Fibroblast of gingiva (primary cell): ENCODE measurements around the gene MYO3B.
A peak's percentile ranks its signal among the peaks of the same experiment; 100 is the strongest.
"Not testable (repeated sequence)": the region's sequence is repeated elsewhere in the genome, so short reads cannot be mapped to it uniquely, and the experiment has no call there.

ENCODE experiments used
- DNase-seq: peaks from one replicate; pipeline ENCODE4 v3.0.0-alpha.2; 2011; ENCODE audit warnings: low read depth

MYO3B gene

GRCh38 chr2:170566138-170566537 is 388.2 kb downstream of the MYO3B start:
- DNase-seq: no peak

GRCh38 chr2:170567429-170567828 is 389.5 kb downstream of the MYO3B start:
- DNase-seq: no peak

DNA sequence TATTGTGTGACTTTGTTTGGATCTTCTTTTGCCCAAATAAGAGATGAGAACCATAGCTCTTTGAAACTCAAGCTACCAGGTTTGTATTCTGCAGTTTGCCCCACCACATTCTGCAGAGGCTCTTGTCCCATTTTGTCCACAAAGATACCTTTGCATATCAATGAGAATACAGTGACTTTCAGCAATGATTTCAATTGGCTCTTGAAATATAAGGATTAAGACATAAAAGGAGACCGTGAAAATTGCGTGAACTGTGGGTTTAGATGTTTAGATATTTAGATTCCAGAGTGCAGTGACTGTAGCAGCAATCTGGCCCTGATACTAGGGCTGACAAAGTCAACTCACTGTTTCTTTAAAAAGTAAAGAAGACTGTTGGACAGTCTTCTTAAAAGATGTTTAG is 390.6 kb downstream of the MYO3B start:
- DNase-seq: no peak

GRCh38 chr2:170571612-170572011 is 393.7 kb downstream of the MYO3B start:
- no peak for DNase-seq

- no peak for DNase-seq
Observed at GRCh38 chr2:170573671-170574070, 395.7 kb downstream of the MYO3B start.

DNA sequence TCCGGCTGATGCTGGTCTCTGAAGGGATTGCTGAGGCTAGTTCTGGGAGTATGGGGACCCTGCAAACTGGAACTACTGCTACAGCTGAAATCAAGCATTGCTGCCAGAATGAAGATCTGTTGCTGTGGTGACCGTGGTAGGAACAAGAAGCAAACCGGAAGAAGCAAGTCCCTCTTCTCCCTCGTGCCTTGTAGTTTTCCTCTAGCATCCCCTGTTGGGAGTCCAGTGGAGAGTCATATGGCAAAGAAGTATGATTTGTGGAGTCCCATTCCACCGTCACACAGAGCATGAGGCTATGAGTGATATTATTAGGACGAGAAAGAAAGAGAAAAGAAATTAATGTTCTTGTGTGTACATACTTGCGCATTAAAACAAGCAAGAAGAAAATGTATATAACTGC is 398.3 kb downstream of the MYO3B start:
- no peak for DNase-seq

- DNase-seq: no peak
Observed at GRCh38 chr2:170577356-170577755, 399.4 kb downstream of the MYO3B start.

DNA sequence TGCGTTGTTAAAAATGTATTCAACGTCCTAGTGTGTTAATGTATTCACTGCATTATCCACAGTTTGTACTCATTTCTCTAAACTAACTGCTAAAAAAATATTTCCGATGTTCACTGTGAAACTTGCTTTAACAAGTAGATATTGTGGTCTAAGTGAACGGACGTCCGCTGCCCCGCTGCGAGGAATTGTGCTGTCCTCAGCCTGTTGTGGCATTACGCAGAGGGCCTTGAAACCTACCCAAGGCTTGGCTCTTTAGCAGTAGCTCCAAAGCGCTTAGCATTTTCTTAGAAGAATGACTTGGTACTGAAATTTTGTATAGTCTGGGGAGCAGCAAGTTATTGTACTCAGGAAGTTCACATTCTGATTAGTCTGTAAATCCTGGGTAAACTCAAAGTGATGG is 400.7 kb downstream of the MYO3B start:
- DNase-seq: no peak

DNA sequence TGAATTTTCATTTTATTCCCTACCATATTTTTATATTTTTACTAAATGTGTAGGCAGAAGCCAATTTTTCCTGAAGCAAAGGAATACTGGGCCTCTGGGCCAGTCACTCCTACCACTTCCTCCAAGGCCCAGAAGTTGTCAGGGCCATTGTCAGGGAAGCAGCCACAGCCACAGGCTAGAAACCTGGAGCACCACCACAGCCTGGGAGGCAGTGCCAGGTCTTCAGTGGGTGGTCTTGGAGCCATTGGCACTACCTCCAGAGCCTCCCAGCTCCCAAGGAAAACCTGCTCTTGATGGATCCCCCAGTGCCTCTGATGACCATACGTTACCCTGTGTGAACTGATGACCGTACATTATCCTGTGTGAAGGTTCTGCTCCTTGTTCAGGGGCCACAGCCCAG is 401.6 kb downstream of the MYO3B start:
- no peak for DNase-seq

- no peak for DNase-seq
Observed at GRCh38 chr2:170582313-170582712, 404.4 kb downstream of the MYO3B start.

GRCh38 chr2:170582751-170583463 is 405.0 kb downstream of the MYO3B start:
- no peak for DNase-seq

- no peak for DNase-seq
Observed at GRCh38 chr2:170585067-170585466, 407.1 kb downstream of the MYO3B start.

- DNase-seq: no peak
Observed at GRCh38 chr2:170586571-170587095, 408.7 kb downstream of the MYO3B start.

DNA sequence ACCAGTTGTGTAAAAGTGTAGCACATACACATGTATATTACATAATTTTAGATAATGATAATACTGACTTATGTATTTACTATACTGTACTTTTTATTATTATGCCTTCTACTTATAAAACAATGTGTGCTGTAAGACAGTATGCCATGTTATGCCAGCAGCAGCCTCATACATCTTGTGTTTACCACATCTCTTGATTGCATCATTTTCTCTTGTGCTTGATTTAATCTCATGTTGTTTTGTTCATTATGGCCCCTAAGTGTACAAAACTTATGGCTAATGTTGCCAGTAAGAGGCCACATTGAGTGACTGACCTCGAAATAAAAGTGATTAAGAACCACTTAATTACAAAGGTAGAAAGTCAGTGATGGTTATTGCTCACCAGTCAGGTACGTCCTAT is 409.2 kb downstream of the MYO3B start:
- DNase-seq: peak; percentile 50

DNA sequence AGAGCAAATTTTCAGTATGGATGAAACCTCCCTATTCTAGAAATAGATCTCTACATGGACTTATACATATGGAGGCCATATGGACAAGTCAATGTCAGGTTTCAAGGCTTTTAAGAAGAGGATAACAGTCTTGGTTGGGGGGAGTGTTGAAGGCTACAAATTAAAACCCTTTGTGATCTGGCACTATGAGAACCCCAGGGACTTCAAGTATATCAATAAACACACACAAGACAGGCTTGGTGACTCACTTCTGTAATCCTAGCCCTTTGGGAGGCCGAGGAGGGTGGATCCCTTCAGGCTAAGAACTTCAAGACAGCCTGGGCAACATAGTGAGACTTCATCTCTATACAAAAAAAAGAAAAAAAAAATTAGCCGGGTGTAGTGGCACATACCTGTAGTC is 410.0 kb downstream of the MYO3B start:
- peak; percentile 63 for DNase-seq

DNA sequence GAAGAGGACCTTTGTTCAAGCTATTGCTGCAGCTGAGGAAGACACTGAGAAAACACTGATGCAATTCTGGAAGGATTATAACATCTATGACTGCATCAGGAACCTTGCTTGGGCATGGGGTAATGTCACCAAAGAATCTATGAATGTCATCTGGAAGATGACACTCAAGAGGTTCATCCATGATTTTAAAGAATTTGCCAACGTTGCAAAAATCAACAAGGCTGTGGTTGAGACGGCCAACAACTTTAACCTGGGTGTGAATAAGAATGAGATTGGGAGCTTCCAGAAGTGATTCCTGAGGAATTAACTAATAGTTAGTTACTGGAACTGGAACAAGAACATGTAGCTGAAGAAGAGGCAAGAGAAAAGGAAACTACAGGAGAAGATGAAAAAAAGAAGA is 410.8 kb downstream of the MYO3B start:
- DNase-seq: no peak

- DNase-seq: no peak
Observed at GRCh38 chr2:170596576-170596975, 418.6 kb downstream of the MYO3B start.

DNA sequence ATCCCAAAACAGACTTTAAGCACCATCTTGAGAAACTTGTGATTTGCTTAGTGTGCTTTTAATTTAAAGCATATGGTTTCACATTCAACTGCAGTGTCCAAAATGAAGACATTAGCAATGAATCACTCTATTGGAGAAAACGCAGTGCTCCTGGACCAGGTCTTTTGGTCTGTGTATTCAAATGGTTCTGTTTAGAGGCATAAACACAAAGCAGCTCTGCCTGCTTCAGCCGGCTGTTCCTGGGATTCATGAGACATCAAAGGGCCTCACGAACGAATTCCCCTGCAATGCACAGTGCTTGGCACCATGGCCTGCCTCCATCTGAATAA is 420.1 kb downstream of the MYO3B start:
- peak; percentile 54 for DNase-seq

DNA sequence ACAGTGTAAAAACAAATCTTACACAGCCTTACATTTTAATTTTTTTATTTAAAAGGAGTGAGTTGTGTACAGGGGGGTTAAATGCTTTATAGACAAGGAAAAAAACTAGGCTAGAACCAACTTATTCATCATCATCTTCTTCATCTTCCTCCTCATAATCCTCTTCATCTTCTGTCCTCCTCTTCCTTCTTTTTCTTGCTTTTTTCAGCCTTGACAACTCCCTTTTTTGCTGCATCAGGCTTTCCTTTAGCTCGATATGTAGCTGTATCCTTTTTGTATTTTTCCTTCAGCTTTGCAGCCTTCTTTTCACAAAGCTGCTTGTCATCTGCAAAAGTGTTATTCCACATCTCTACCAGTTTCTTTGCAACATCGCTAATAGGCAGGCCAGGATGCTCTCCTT is 423.5 kb downstream of the MYO3B start:
- no peak for DNase-seq

DNA sequence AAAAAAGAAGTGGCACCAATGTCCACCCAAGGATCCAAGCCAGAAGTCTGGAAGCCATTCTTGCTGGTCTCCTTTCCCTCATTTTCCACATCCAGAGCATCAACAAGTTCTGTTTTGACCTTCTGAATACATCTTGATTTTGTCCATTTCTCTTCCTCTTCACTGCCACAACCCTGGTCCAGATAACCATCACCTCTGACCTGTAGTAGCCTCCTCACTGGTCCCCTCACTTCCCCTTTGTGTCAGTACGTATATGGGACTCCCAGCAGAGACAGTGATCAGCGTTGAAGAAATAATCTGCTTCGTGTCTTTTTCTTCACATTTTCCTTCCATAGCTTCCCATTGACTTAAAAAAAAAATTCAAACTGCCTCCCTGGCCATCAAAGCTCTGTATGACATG is 427.9 kb downstream of the MYO3B start:
- no peak for DNase-seq

DNA sequence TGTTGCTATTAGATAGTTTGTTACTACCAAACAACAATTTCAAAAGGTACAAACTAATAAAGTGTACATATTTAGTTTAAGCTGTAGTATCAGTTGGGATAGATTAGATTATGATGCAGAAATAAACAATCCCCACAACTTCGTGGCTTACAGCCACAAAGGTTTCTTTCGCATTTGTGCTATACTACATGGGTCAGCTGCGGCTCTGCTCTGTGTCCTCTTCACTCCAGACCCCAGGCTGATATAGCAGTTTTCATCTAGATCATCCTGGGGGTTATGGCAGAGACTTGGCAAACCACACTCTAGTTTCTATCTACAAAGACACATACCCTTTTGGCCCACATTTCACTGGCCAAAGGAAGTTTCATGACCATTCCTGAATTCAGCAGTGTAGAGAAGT is 429.2 kb downstream of the MYO3B start:
- no peak for DNase-seq

DNA sequence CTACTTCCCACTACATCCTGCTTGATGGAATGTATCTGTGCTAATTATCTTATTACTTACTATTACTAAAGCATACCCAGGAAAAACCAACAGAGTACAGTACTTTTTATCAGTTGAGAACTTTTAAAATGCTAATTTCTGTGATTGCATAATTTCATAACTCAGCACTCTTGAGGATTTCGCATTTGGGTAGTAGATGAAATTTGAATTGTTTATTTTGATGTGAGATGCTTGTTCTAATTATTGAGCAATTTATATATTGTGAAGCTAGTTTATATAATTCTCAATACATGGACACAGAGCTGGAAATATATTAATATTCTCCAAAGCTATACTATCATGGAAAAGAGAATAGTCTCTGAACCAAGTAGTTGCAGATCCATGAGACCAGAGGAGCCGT is 432.7 kb downstream of the MYO3B start:
- DNase-seq: no peak

GRCh38 chr2:170618948-170619347 is 441.0 kb downstream of the MYO3B start:
- not testable (repeated sequence) for DNase-seq

DNA sequence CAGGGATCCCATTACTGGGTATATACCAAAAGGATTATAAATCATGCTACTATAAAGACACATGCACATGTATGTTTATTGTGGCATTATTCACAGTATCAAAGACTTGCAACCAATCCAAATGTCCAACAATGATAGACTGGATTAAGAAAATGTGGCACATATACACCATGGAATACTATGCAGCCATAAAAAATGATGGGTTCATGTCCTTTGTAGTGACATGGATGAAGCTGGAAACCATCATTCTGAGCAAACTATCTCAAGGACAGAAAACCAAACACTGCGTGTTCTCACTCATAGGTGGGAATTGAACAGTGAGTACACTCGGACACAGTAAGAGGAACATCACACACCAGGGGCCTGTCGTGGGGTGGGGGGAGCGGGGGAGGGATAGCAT is 457.1 kb downstream of the MYO3B start:
- not testable (repeated sequence) for DNase-seq
